HEK293 (cell line): Measurements from ENCODE around the gene CCDC27.

ENCODE experiments used
- CTCF ChIA-PET: fragments of 350-600 bp; formaldehyde crosslinking; extraction: SDS; loops from one replicate; lab custom pipeline; 2021; ENCODE audit warnings: antibody characterized with exemption; lab: Yijun Ruan, JAX
- POLR2A ChIA-PET: fragments of 300-600 bp; formaldehyde crosslinking; extraction: SDS; loops from one replicate; lab custom pipeline; 2020; ENCODE audit warnings: antibody characterized with exemption, inconsistent platforms; lab: Yijun Ruan, JAX
- H3K27ac ChIP-seq: fragments of 200-500 bp; sonication (Bioruptor generic); 2 replicates; pipeline ENCODE4 v1.5.1; 2014; ENCODE audit warnings: low read depth, low read length, control low read depth, inconsistent platforms; ENCODE audit errors: extremely low read depth
- H3K36me3 ChIP-seq, 2 experiments: fragments of 200-500 bp in 1 of 2; sonication (Bioruptor generic) in 1 of 2; 1 replicate in 1 of 2; 2 replicates in 1 of 2; pipeline ENCODE4 v1.5.1; 2014 to 2017; ENCODE audit warnings: inconsistent platforms in 2 of 2, low read length in 2 of 2; ENCODE audit not compliant: control insufficient read depth in 2 of 2, insufficient read depth in 1 of 2
- H3K4me1 ChIP-seq: fragments of 200-500 bp; sonication (Bioruptor generic); 2 replicates; pipeline ENCODE4 v1.5.1; 2014; ENCODE audit warnings: mild to moderate bottlenecking, low read length, inconsistent platforms; ENCODE audit not compliant: control insufficient read depth, insufficient read depth
- H3K4me3 ChIP-seq: 2 replicates; pipeline ENCODE4 v1.5.1; 2011; ENCODE audit warnings: low read depth, mild to moderate bottlenecking, control low read depth, low read length, moderate library complexity
- H3K9me3 ChIP-seq: fragments of 200-500 bp; sonication (Bioruptor generic); 2 replicates; pipeline ENCODE4 v1.5.1; 2014; ENCODE audit warnings: low read depth, low read length, inconsistent platforms; ENCODE audit not compliant: control insufficient read depth, insufficient read depth
- KLF9 ChIP-seq: fragments of 450-650 bp; formaldehyde crosslinking; IDR thresholded peaks from 2 replicates; pipeline ENCODE4 v1.5.1; 2016; ENCODE audit warnings: missing biosample characterization, missing genetic modification characterization, low read depth
- PRDM1 ChIP-seq: fragments of 450-650 bp; formaldehyde crosslinking; IDR thresholded peaks from 2 replicates; pipeline ENCODE4; 2016; ENCODE audit warnings: missing biosample characterization, missing genetic modification characterization
- PRDM6 ChIP-seq: fragments of 450-650 bp; formaldehyde crosslinking; IDR thresholded peaks from 2 replicates; pipeline ENCODE4 v1.5.1; 2017; ENCODE audit warnings: missing biosample characterization, missing genetic modification characterization
- REPIN1 ChIP-seq: fragments of 450-650 bp; formaldehyde crosslinking; IDR thresholded peaks from 2 replicates; pipeline ENCODE4 v1.5.1; 2017; ENCODE audit warnings: missing biosample characterization, missing genetic modification characterization, low read depth
- YY1 ChIP-seq: fragments of 450-650 bp; formaldehyde crosslinking; IDR thresholded peaks from 2 replicates; pipeline ENCODE4 v1.5.1; 2018; ENCODE audit warnings: missing biosample characterization, missing genetic modification characterization
- ZFHX2 ChIP-seq: fragments of 450-650 bp; formaldehyde crosslinking; conservative IDR thresholded peaks from 2 replicates; pipeline ENCODE4 v1.5.1; 2016; ENCODE audit warnings: missing biosample characterization, missing genetic modification characterization
- ZFP41 ChIP-seq: fragments of 450-650 bp; formaldehyde crosslinking; IDR thresholded peaks from 2 replicates; pipeline ENCODE4 v1.5.1; 2016; ENCODE audit warnings: missing biosample characterization, missing genetic modification characterization, borderline replicate concordance
- ZNF121 ChIP-seq: fragments of 450-650 bp; formaldehyde crosslinking; IDR thresholded peaks from 2 replicates; pipeline ENCODE4 v1.5.1; 2016; ENCODE audit warnings: missing biosample characterization, missing genetic modification characterization
- ZNF221 ChIP-seq: fragments of 450-650 bp; formaldehyde crosslinking; IDR thresholded peaks from 2 replicates; pipeline ENCODE4 v1.5.1; 2017; ENCODE audit warnings: missing biosample characterization, missing genetic modification characterization, borderline replicate concordance
- ZNF223 ChIP-seq: fragments of 450-650 bp; formaldehyde crosslinking; IDR thresholded peaks from 2 replicates; pipeline ENCODE4 v1.5.1; 2016; ENCODE audit warnings: missing biosample characterization, missing genetic modification characterization
- ZNF292 ChIP-seq: fragments of 450-650 bp; formaldehyde crosslinking; IDR thresholded peaks from 2 replicates; pipeline ENCODE4 v1.5.1; 2016; ENCODE audit warnings: low read depth, missing biosample characterization, missing genetic modification characterization, borderline replicate concordance
- ZNF324 ChIP-seq: fragments of 450-650 bp; formaldehyde crosslinking; IDR thresholded peaks from 2 replicates; pipeline ENCODE4 v1.5.1; 2016; ENCODE audit warnings: missing biosample characterization, missing genetic modification characterization
- ZNF404 ChIP-seq: fragments of 450-650 bp; formaldehyde crosslinking; IDR thresholded peaks from 2 replicates; pipeline ENCODE4 v1.5.1; 2017; ENCODE audit warnings: missing biosample characterization, missing genetic modification characterization
- ZNF426 ChIP-seq: fragments of 450-650 bp; formaldehyde crosslinking; IDR thresholded peaks from 2 replicates; pipeline ENCODE4 v1.5.1; 2017; ENCODE audit warnings: missing biosample characterization, missing genetic modification characterization, mild to moderate bottlenecking, inconsistent platforms, moderate library complexity
- ZNF529 ChIP-seq: fragments of 450-650 bp; formaldehyde crosslinking; IDR thresholded peaks from 2 replicates; pipeline ENCODE4 v1.5.1; 2017; ENCODE audit warnings: missing genetic modification characterization, missing biosample characterization; ENCODE audit not compliant: insufficient replicate concordance
- ZNF561 ChIP-seq: fragments of 450-650 bp; IDR thresholded peaks from 2 replicates; pipeline ENCODE4 v1.5.1; 2018; ENCODE audit warnings: missing biosample characterization, missing genetic modification characterization, borderline replicate concordance
- ZNF600 ChIP-seq: fragments of 450-650 bp; formaldehyde crosslinking; IDR thresholded peaks from 2 replicates; pipeline ENCODE4 v1.5.1; 2016; ENCODE audit warnings: missing biosample characterization, missing genetic modification characterization
- ZNF626 ChIP-seq: fragments of 450-650 bp; sonication (Bioruptor Pico); formaldehyde crosslinking; IDR thresholded peaks from 2 replicates; pipeline ENCODE4 v1.5.1; 2018; ENCODE audit warnings: missing biosample characterization, missing genetic modification characterization, inconsistent platforms
- ZNF704 ChIP-seq: fragments of 450-650 bp; formaldehyde crosslinking; IDR thresholded peaks from 2 replicates; pipeline ENCODE4 v1.5.1; 2016; ENCODE audit warnings: missing biosample characterization, missing genetic modification characterization
- ZNF830 ChIP-seq: fragments of 450-650 bp; IDR thresholded peaks from 2 replicates; pipeline ENCODE4 v1.5.0; 2018; ENCODE audit warnings: missing biosample characterization, missing genetic modification characterization, low read depth, mild to moderate bottlenecking, moderate library complexity

The CCDC27 gene

GRCh38 chr1:3780901-3781300, 28.7 kb downstream of the CCDC27 start:
- CTCF ChIA-PET: interaction anchor here (1.2 kb wide), 1 partner anchor 57 kb away, joined by 4 read pairs; no protein-coding TSS in a partner anchor
- H3K4me1 ChIP-seq: no peaks in the 10 kb centered on the region
- peaks cover 25 to 81% of the 10 kb centered on the region in 2 experiments for H3K36me3 ChIP-seq
- no peaks in the 10 kb centered on the region for H3K9me3 ChIP-seq
- TF ChIP-seq ZNF830 (no peak), REPIN1 (no peak), ZNF404 (no peak), ZFP41 (no peak), ZNF223 (tag by site-specific recombination) (no peak), ZNF324 (tag by site-specific recombination) (no peak), ZNF626 (tag by site-specific recombination) (no peak), ZNF426 (tag by site-specific recombination) (no peak), ZNF561 (tag by site-specific recombination) (no peak), ZNF121 (tag by site-specific recombination) (no peak), PRDM1 (tag by site-specific recombination) (no peak)
- TF ChIP-seq, all 188 proteins: peak for 0
- no peak overlapping the region for H3K4me3 ChIP-seq
- POLR2A ChIA-PET: no interaction called here
- H3K27ac ChIP-seq: no peak overlapping the region

GRCh38 chr1:3783651-3784474, 31.6 kb downstream of the CCDC27 start:
- TF ChIP-seq ZNF292 (no peak), PRDM6 (no peak), YY1 (tag by site-specific recombination) (no peak), ZNF600 (tag by site-specific recombination) (0 out of 2 replicates have a peak, but pooled peaks have one; percentile 6), ZFHX2 (no peak)
- Histone ChIP-seq H3K4me1 (no peaks in the 10 kb centered on the region), H3K36me3 (peaks cover 33 to 100% of the 10 kb centered on the region in 2 experiments), H3K4me3 (no peak overlapping the region), H3K27ac (no peak overlapping the region), H3K9me3 (no peaks in the 10 kb centered on the region)
- POLR2A ChIA-PET: interaction anchor here (1.1 kb wide), 1 partner anchor 10 kb away, joined by 3 read pairs; no protein-coding TSS in a partner anchor
- CTCF ChIA-PET: no interaction called here

GRCh38 chr1:3785045-3785444, 32.8 kb downstream of the CCDC27 start:
- Histone ChIP-seq H3K36me3 (peaks cover 33 to 100% of the 10 kb centered on the region in 2 experiments), H3K4me1 (no peaks in the 10 kb centered on the region), H3K4me3 (no peak overlapping the region), H3K9me3 (no peaks in the 10 kb centered on the region), H3K27ac (no peak overlapping the region)
- TF ChIP-seq KLF9 (tag by site-specific recombination) (0 out of 2 replicates have a peak, but pooled peaks have one; percentile 26), ZNF221 (tag by site-specific recombination) (no peak), ZNF529 (tag by site-specific recombination) (no peak), ZNF704 (tag by site-specific recombination) (no peak)
- POLR2A ChIA-PET: interaction anchor here (1.1 to 1.7 kb wide), 2 partner anchors 11 kb away, joined by 3 to 5 read pairs; partner anchors contain the start of gene LRRC47
- CTCF ChIA-PET: interaction anchor here (1.2 to 1.9 kb wide), 3 partner anchors 9 to 332 kb away, joined by 3 to 11 read pairs (median 4); no protein-coding TSS in a partner anchor
